GM23338 (cell line): ENCODE measurements around the gene C18orf32.

Experiments
- CREB1 ChIP-seq: fragments of 250-450 bp; sonication (Bioruptor Pico); IDR thresholded peaks from 2 replicates; pipeline ENCODE4 v1.5.0; 2020; ENCODE audit warnings: low read depth, mild to moderate bottlenecking, moderate library complexity
- EZH2 ChIP-seq: fragments of 200-600 bp; sonication (generic); IDR thresholded peaks from one replicate; pipeline ENCODE4 v1.8.0; 2017; ENCODE audit warnings: antibody characterized with exemption, mild to moderate bottlenecking, low read depth; ENCODE audit not compliant: unreplicated experiment
- EZH2phosphoT487 ChIP-seq: fragments of 200-600 bp; sonication (generic); IDR thresholded peaks from one replicate; pipeline ENCODE4 v1.8.1; 2018; ENCODE audit warnings: antibody characterized with exemption; ENCODE audit not compliant: unreplicated experiment
- JUNB ChIP-seq: IDR thresholded peaks from one replicate; pipeline ENCODE4 v1.6.1; 2016; ENCODE audit warnings: antibody characterized with exemption; ENCODE audit not compliant: unreplicated experiment
- POLR2AphosphoS5 ChIP-seq: IDR thresholded peaks from 2 replicates; pipeline ENCODE4 v1.6.1; 2016; ENCODE audit warnings: antibody characterized with exemption, low read depth
- ZNF114 ChIP-seq: fragments of 250-450 bp; sonication (Bioruptor Pico); IDR thresholded peaks from 2 replicates; pipeline ENCODE4 v1.5.0; 2020; ENCODE audit warnings: mild to moderate bottlenecking, moderate library complexity
- TF ChIP-seq, protein P1 (sequence below), 2 experiments: fragments of 200-600 bp in 1 of 2; sonication (generic) in 1 of 2; conservative IDR thresholded peaks; 2 replicates each; pipeline versions ENCODE4 v1.5.1 to v1.6.1; 2016 to 2017; ENCODE audit warnings: antibody characterized with exemption in 2 of 2, low read depth in 2 of 2, mild to moderate bottlenecking in 2 of 2, moderate library complexity in 1 of 2
- TF ChIP-seq, protein P2 (sequence below): IDR thresholded peaks from one replicate; pipeline ENCODE4 v1.6.1; 2018; ENCODE audit warnings: antibody characterized with exemption; ENCODE audit not compliant: unreplicated experiment
- TF ChIP-seq, protein P3 (sequence below): IDR thresholded peaks from 2 replicates; pipeline ENCODE4 v1.6.1; 2016; ENCODE audit warnings: antibody characterized with exemption

DNA sequence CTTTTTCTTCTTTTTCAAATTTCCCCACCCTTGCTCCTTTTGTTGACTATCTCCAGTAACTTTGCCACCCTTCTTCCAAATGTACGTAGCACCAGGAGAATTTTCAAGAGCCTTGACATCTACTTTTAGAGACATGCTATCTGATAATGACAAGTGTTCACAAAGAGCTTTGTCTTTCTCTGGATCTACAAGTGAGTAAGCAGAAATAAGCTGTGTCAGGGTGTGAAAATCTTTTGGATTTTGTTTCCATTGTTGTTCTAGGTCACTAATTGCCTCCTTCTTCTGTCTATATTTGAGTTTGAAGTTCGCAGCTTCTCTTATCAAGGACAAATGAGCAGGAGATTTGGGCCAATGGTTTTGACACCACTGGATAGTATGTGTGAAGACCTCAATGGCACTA, 8.4 kb upstream of the C18orf32 start:
- TF ChIP-seq EZH2 (no peak), EZH2phosphoT487 (no peak), POLR2AphosphoS5 (no peak), CREB1 (CRISPR knock-in tag) (no peak), JUNB (no peak), ZNF114 (no peak)
- TF ChIP-seq, protein P1, sequence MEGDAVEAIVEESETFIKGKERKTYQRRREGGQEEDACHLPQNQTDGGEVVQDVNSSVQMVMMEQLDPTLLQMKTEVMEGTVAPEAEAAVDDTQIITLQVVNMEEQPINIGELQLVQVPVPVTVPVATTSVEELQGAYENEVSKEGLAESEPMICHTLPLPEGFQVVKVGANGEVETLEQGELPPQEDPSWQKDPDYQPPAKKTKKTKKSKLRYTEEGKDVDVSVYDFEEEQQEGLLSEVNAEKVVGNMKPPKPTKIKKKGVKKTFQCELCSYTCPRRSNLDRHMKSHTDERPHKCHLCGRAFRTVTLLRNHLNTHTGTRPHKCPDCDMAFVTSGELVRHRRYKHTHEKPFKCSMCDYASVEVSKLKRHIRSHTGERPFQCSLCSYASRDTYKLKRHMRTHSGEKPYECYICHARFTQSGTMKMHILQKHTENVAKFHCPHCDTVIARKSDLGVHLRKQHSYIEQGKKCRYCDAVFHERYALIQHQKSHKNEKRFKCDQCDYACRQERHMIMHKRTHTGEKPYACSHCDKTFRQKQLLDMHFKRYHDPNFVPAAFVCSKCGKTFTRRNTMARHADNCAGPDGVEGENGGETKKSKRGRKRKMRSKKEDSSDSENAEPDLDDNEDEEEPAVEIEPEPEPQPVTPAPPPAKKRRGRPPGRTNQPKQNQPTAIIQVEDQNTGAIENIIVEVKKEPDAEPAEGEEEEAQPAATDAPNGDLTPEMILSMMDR (conservative IDR thresholded peaks at IDR 0.05; ENCODE audit: low read depth in 2 of 2) = no peak
- TF ChIP-seq, protein P2, sequence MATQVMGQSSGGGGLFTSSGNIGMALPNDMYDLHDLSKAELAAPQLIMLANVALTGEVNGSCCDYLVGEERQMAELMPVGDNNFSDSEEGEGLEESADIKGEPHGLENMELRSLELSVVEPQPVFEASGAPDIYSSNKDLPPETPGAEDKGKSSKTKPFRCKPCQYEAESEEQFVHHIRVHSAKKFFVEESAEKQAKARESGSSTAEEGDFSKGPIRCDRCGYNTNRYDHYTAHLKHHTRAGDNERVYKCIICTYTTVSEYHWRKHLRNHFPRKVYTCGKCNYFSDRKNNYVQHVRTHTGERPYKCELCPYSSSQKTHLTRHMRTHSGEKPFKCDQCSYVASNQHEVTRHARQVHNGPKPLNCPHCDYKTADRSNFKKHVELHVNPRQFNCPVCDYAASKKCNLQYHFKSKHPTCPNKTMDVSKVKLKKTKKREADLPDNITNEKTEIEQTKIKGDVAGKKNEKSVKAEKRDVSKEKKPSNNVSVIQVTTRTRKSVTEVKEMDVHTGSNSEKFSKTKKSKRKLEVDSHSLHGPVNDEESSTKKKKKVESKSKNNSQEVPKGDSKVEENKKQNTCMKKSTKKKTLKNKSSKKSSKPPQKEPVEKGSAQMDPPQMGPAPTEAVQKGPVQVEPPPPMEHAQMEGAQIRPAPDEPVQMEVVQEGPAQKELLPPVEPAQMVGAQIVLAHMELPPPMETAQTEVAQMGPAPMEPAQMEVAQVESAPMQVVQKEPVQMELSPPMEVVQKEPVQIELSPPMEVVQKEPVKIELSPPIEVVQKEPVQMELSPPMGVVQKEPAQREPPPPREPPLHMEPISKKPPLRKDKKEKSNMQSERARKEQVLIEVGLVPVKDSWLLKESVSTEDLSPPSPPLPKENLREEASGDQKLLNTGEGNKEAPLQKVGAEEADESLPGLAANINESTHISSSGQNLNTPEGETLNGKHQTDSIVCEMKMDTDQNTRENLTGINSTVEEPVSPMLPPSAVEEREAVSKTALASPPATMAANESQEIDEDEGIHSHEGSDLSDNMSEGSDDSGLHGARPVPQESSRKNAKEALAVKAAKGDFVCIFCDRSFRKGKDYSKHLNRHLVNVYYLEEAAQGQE = no peak
- TF ChIP-seq, protein P3, sequence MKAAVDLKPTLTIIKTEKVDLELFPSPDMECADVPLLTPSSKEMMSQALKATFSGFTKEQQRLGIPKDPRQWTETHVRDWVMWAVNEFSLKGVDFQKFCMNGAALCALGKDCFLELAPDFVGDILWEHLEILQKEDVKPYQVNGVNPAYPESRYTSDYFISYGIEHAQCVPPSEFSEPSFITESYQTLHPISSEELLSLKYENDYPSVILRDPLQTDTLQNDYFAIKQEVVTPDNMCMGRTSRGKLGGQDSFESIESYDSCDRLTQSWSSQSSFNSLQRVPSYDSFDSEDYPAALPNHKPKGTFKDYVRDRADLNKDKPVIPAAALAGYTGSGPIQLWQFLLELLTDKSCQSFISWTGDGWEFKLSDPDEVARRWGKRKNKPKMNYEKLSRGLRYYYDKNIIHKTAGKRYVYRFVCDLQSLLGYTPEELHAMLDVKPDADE = no peak
